ENCODE results near the gene PIGU. TPM values are rescaled to one million over a fixed set of nuclear protein-coding genes. Genes with fewer than 3 reads are reported as not detected.
"Not testable (repeated sequence)": the region's sequence is repeated elsewhere in the genome, so short reads cannot be mapped to it uniquely, and the experiment has no call there.

The PIGU gene
- total and polyA plus RNA-seq, 2 donors (not counting 3 experiments of a cell fraction or from before 2014, with no cell fraction given) = 20.3 to 81.8 TPM

- ChIA-PET CTCF (no interaction called here), POLR2A (no interaction called here)
- no peak overlapping the region for H3K4me3 ChIP-seq (replicated peaks in 1 of 3; ENCODE audit: insufficient read depth in 1 of 3, low read depth in 1 of 3, low read length in 3 of 3)
- H2AFZ ChIP-seq (ENCODE audit: low read depth, low read length) = no peak overlapping the region
- H4K20me1 ChIP-seq (replicated peaks; ENCODE audit: control insufficient read depth, extremely low read depth, insufficient read depth, low read length) = no peaks in the 10 kb centered on the region
- no peaks in the 10 kb centered on the region for H3K9me3 ChIP-seq (replicated peaks; ENCODE audit: control insufficient read depth, insufficient read depth, low read length)
- H3K27ac ChIP-seq (ENCODE audit: insufficient read depth, low read depth, low read length) = no peak overlapping the region
- H3K4me2 ChIP-seq (ENCODE audit: insufficient read depth, low read length) = no peak overlapping the region
- no peaks in the 10 kb centered on the region for H3K27me3 ChIP-seq (ENCODE audit: control insufficient read depth in 2 of 2, insufficient read depth in 2 of 2, low read length in 2 of 2)
- no peak for FAIRE-seq
- dilution Hi-C loops (cut with MboI; ENCODE audit: extremely low pct_ligation_motif_present, low sequenced_read_pairs) (no loop called here), intact Hi-C loops (cut with micrococcal nuclease) (no loop called here)
- peaks cover 0 to 2% of the 10 kb centered on the region in 2 experiments for H3K36me3 ChIP-seq (ENCODE audit: control insufficient read depth in 2 of 2, extremely low read depth in 1 of 2, insufficient read depth in 2 of 2, low read length in 2 of 2)
- TF ChIP-seq MAX (IDR thresholded peaks at IDR 0.05; ENCODE audit: insufficient read depth, insufficient read length) (no peak), POLR2A (IDR thresholded peaks at IDR 0.05; ENCODE audit: low read depth, low read length) (no peak), MYC (IDR thresholded peaks at IDR 0.05; ENCODE audit: low read depth, low read length) (no peak), CTCF (IDR thresholded peaks at IDR 0.05; ENCODE audit: extremely low read depth in 1 of 2, insufficient read depth in 1 of 2, low read depth in 1 of 2, low read length in 2 of 2) (no peak), EZH2 (IDR thresholded peaks at IDR 0.05; ENCODE audit: borderline replicate concordance, low read depth, low read length, severe bottlenecking) (no peak), FOS (IDR thresholded peaks at IDR 0.05; ENCODE audit: borderline replicate concordance, insufficient read depth, low read length) (no peak), JUN (IDR thresholded peaks at IDR 0.05; ENCODE audit: borderline replicate concordance, insufficient read depth, insufficient read length, low read depth) (no peak), GATA2 (IDR thresholded peaks at IDR 0.05; ENCODE audit: insufficient read depth, insufficient read length, low read depth, low read length) (no peak), POLR2AphosphoS5 (IDR thresholded peaks at IDR 0.05; ENCODE audit: insufficient read depth, low read depth, low read length) (no peak)
- no peaks in the 10 kb centered on the region for H3K9me1 ChIP-seq (replicated peaks; ENCODE audit: control insufficient read depth, extremely low read depth, insufficient read depth, low read length)
- no peak for DNase-seq (ENCODE audit: low read depth, low spot score)
- H3K4me1 ChIP-seq (ENCODE audit: control insufficient read depth, extremely low read depth, insufficient read depth, low read length) = no peaks in the 10 kb centered on the region
- BruUV-seq (replicated peaks) = no TSS peak
- no peaks in the 10 kb centered on the region for H3K79me2 ChIP-seq (ENCODE audit: control insufficient read depth, insufficient read depth, low read length)
- no peak overlapping the region for H3K9ac ChIP-seq (replicated peaks; ENCODE audit: extremely low read depth, insufficient read depth, low read length)
These were observed 61.4 kb downstream of the PIGU start for GRCh38 chr20:34615477-34615876.

- POLR2A ChIA-PET = interaction anchor here (0.7 kb wide), 1 partner anchor 10 kb away, joined by 4 read pairs; no protein-coding TSS in a partner anchor
- H3K9ac ChIP-seq (replicated peaks; ENCODE audit: extremely low read depth, insufficient read depth, low read length); H3K9me3 ChIP-seq (replicated peaks; ENCODE audit: control insufficient read depth, insufficient read depth, low read length); H4K20me1 ChIP-seq (replicated peaks; ENCODE audit: control insufficient read depth, extremely low read depth, insufficient read depth, low read length); H3K9me1 ChIP-seq (replicated peaks; ENCODE audit: control insufficient read depth, extremely low read depth, insufficient read depth, low read length); H3K36me3 ChIP-seq (ENCODE audit: control insufficient read depth in 2 of 2, extremely low read depth in 1 of 2, insufficient read depth in 2 of 2, low read length in 2 of 2); dilution Hi-C loops (cut with MboI; ENCODE audit: extremely low pct_ligation_motif_present, low sequenced_read_pairs); H3K4me1 ChIP-seq (ENCODE audit: control insufficient read depth, extremely low read depth, insufficient read depth, low read length); H2AFZ ChIP-seq (ENCODE audit: low read depth, low read length); H3K4me2 ChIP-seq (ENCODE audit: insufficient read depth, low read length); BruUV-seq (replicated peaks); DNase-seq (ENCODE audit: low read depth, low spot score); H3K27ac ChIP-seq (ENCODE audit: insufficient read depth, low read depth, low read length); CTCF ChIA-PET; H3K4me3 ChIP-seq (replicated peaks in 1 of 3; ENCODE audit: insufficient read depth in 1 of 3, low read depth in 1 of 3, low read length in 3 of 3); H3K79me2 ChIP-seq (ENCODE audit: control insufficient read depth, insufficient read depth, low read length); H3K27me3 ChIP-seq (ENCODE audit: control insufficient read depth in 2 of 2, insufficient read depth in 2 of 2, low read length in 2 of 2); intact Hi-C loops (cut with micrococcal nuclease); FAIRE-seq: not testable (repeated sequence)
These were observed 64.9 kb downstream of the PIGU start for GRCh38 chr20:34611976-34612375.

Measured in endothelial cell of umbilical vein (primary cell).